Fibroblast of lung (primary cell): ENCODE data around the gene LAX1. TPM values are rescaled to one million over a fixed set of nuclear protein-coding genes. Genes with fewer than 3 reads are reported as not detected.

Experiments
- DNase-seq, 2 donors: peaks; one replicate each; pipeline versions ENCODE4 v3.0.0 to v3.0.0-alpha.2; 2010; ENCODE audit warnings: low read depth in 2 of 2
- H2AFZ ChIP-seq: 2 replicates; pipeline ENCODE4 v1.5.1; 2012; ENCODE audit warnings: low read length, control low read depth, inconsistent platforms
- H3K27ac ChIP-seq: 2 replicates; pipeline ENCODE4 v1.5.1; 2011; ENCODE audit warnings: low read length, control low read depth; ENCODE audit not compliant: insufficient read depth
- H3K27me3 ChIP-seq: 2 replicates; pipeline ENCODE4 v1.5.1; 2011; ENCODE audit warnings: mild to moderate bottlenecking, low read length; ENCODE audit not compliant: control insufficient read depth, insufficient read depth
- H3K36me3 ChIP-seq: 2 replicates; pipeline ENCODE4 v1.5.1; 2011; ENCODE audit warnings: low read length; ENCODE audit not compliant: control insufficient read depth, insufficient read depth
- H3K4me1 ChIP-seq: 2 replicates; pipeline ENCODE4 v1.5.1; 2011; ENCODE audit warnings: low read length; ENCODE audit not compliant: control insufficient read depth, insufficient read depth; ENCODE audit errors: extremely low read depth
- H3K4me2 ChIP-seq: 2 replicates; pipeline ENCODE4 v1.5.1; 2011; ENCODE audit warnings: low read length, control low read depth; ENCODE audit not compliant: insufficient read depth; ENCODE audit errors: extremely low read depth
- H3K4me3 ChIP-seq, 4 experiments: fragments of 200-600 bp in 1 of 4; sonication (generic) in 1 of 4; replicated peaks in 1 of 4; 2 replicates each; pipeline ENCODE4 v1.5.1; 2011 to 2016; ENCODE audit warnings: low read length in 4 of 4, low read depth in 3 of 4, mild to moderate bottlenecking in 3 of 4, control low read depth in 2 of 4, inconsistent platforms in 1 of 4, mixed read lengths in 1 of 4; ENCODE audit not compliant: insufficient read depth in 1 of 4; ENCODE audit errors: control extremely low read depth in 1 of 4
- H3K79me2 ChIP-seq: 2 replicates; pipeline ENCODE4 v1.5.1; 2012; ENCODE audit warnings: mild to moderate bottlenecking, low read length, inconsistent platforms; ENCODE audit not compliant: control insufficient read depth, insufficient read depth
- H3K9ac ChIP-seq: 2 replicates; pipeline ENCODE4 v1.5.1; 2011; ENCODE audit warnings: mild to moderate bottlenecking, low read length, control low read depth; ENCODE audit not compliant: insufficient read depth
- H3K9me3 ChIP-seq: 2 replicates; pipeline ENCODE4 v1.5.1; 2012; ENCODE audit warnings: low read depth, low read length; ENCODE audit not compliant: control insufficient read depth, insufficient read depth
- H4K20me1 ChIP-seq: 2 replicates; pipeline ENCODE4 v1.5.1; 2011; ENCODE audit warnings: low read length; ENCODE audit not compliant: control insufficient read depth, insufficient read depth; ENCODE audit errors: extremely low read depth
- EZH2 ChIP-seq: IDR thresholded peaks from 2 replicates; pipeline ENCODE4 v1.5.1; 2012; ENCODE audit warnings: low read length, control low read depth, mild to moderate bottlenecking; ENCODE audit errors: missing control alignments
- polyA plus RNA-seq, 2 donors: library from polyadenylated mRNA; depleted of rRNA in 1 of 2; stranded (reverse) in 1 of 2; unstranded in 1 of 2; fragments of >200 nt; gene quantifications; 2 replicates each; pipeline ENCODE4 v1.2.1, GENCODE V29; 2011 to 2012; ENCODE audit warnings: missing spikeins in 1 of 2
- total RNA-seq: library from RNA; depleted of rRNA; stranded (reverse); fragments of >200 nt; gene quantifications from 2 replicates; pipeline ENCODE4 v1.2.1, GENCODE V29; 2014
- TF ChIP-seq, protein P1 (sequence below), 2 donors: IDR thresholded peaks in 1 of 2; conservative IDR thresholded peaks in 1 of 2; 1 replicate in 1 of 2; 2 replicates in 1 of 2; pipeline ENCODE4 v1.5.1; 2011 to 2012; ENCODE audit warnings: low read length in 2 of 2, control low read depth in 1 of 2, inconsistent platforms in 1 of 2, low read depth in 1 of 2, mild to moderate bottlenecking in 1 of 2

LAX1 gene
- total and polyA plus RNA-seq, 2 donors (not counting 1 experiment from before 2014, with no cell fraction given): 0.02 TPM; not detected in 1

DNA sequence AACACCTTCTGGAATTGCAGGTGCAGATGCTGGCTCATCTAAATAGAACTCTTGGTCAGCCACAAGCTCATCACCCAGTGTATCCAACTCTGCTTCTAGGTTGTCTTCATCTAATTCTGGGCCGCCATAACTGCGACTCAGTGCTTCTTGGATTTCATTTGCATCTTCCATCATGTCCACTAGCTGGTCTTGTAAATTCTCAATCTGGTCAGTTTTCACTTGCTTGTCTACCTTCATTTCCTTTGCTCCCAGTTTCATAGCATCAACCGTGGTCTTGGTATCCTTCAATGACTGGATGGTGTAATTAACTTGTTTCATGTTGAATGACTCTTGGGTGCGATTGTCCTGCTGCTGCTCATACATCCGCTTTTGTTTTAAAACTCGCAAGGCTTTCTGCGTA is 40.7 kb downstream of the LAX1 start:
- H3K36me3 ChIP-seq: peaks cover 3% of the 10 kb centered on the region
- no peak for TF ChIP-seq EZH2
- TF ChIP-seq, protein P1, sequence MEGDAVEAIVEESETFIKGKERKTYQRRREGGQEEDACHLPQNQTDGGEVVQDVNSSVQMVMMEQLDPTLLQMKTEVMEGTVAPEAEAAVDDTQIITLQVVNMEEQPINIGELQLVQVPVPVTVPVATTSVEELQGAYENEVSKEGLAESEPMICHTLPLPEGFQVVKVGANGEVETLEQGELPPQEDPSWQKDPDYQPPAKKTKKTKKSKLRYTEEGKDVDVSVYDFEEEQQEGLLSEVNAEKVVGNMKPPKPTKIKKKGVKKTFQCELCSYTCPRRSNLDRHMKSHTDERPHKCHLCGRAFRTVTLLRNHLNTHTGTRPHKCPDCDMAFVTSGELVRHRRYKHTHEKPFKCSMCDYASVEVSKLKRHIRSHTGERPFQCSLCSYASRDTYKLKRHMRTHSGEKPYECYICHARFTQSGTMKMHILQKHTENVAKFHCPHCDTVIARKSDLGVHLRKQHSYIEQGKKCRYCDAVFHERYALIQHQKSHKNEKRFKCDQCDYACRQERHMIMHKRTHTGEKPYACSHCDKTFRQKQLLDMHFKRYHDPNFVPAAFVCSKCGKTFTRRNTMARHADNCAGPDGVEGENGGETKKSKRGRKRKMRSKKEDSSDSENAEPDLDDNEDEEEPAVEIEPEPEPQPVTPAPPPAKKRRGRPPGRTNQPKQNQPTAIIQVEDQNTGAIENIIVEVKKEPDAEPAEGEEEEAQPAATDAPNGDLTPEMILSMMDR (conservative IDR thresholded peaks at IDR 0.05 in 1 of 2, IDR thresholded peaks at IDR 0.05 in 1 of 2; ENCODE audit: low read depth in 1 of 2, low read length in 2 of 2): no peak
- H3K4me2 ChIP-seq: no peak overlapping the region
- H3K27ac ChIP-seq: no peak overlapping the region
- no peak overlapping the region for H2AFZ ChIP-seq
- H3K27me3 ChIP-seq: no peaks in the 10 kb centered on the region
- H3K79me2 ChIP-seq: peaks cover 65% of the 10 kb centered on the region
- H3K9ac ChIP-seq: no peak overlapping the region
- no peaks in the 10 kb centered on the region for H4K20me1 ChIP-seq
- no peak for DNase-seq
- H3K4me1 ChIP-seq: no peaks in the 10 kb centered on the region
- no peak overlapping the region for H3K4me3 ChIP-seq
- no peaks in the 10 kb centered on the region for H3K9me3 ChIP-seq

- Histone ChIP-seq H3K79me2 (peaks cover 62% of the 10 kb centered on the region), H4K20me1 (no peaks in the 10 kb centered on the region), H3K4me3 (no peak overlapping the region), H3K27me3 (no peaks in the 10 kb centered on the region), H3K27ac (no peak overlapping the region), H2AFZ (no peak overlapping the region), H3K4me1 (no peaks in the 10 kb centered on the region), H3K9ac (no peak overlapping the region), H3K36me3 (peaks cover 3% of the 10 kb centered on the region), H3K9me3 (no peaks in the 10 kb centered on the region), H3K4me2 (no peak overlapping the region)
- TF ChIP-seq EZH2: no peak
- TF ChIP-seq, protein P1 (conservative IDR thresholded peaks at IDR 0.05 in 1 of 2, IDR thresholded peaks at IDR 0.05 in 1 of 2; ENCODE audit: low read depth in 1 of 2, low read length in 2 of 2): no peak
- peak; percentile 76 to 80 for DNase-seq
Observed at GRCh38 chr1:203807196-203807595, 42.2 kb downstream of the LAX1 start.

DNA sequence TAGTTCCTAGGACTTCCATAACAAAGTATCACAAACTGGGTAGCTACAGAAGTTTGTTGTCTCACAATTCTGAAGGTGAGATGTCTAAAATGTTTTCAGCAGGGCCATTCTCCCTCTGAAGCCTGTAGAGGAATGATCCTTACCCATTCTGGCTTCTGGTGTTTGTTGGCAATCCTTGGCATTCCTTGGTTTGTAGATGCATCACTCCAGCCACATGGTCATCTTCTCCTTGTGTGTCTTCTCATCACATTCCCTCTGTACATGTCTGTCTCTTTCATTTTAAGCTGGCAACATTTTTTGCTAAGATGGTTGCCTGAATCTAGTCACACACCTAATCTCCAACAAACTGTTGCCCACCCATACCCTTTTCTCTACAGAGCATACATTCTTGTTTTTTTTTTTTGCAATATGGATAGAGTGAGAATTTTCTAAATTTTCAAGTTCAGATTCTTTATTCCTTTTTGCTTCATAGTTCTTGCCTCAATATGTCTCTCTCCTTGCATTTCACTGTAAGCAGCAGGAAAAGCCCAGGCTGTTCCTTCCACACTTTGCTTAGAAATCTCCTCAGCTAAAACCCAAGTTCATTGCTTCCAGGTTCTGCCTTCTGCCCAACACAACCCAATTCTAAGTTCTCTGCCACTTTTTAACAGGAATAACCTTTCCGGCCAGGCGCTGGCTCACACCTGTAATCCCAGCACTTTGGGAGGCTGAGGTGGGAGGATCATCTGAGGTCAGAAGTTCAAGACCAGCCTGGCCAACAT is 48.8 kb downstream of the LAX1 start:
- Histone ChIP-seq H3K9ac (no peak overlapping the region), H2AFZ (no peak overlapping the region), H3K4me3 (no peak overlapping the region), H4K20me1 (no peaks in the 10 kb centered on the region), H3K4me2 (no peak overlapping the region), H3K79me2 (peaks cover 42% of the 10 kb centered on the region), H3K36me3 (peaks cover 2% of the 10 kb centered on the region), H3K27me3 (no peaks in the 10 kb centered on the region), H3K9me3 (no peaks in the 10 kb centered on the region), H3K27ac (no peak overlapping the region), H3K4me1 (no peaks in the 10 kb centered on the region)
- DNase-seq: no peak
- TF ChIP-seq EZH2: no peak
- TF ChIP-seq, protein P1 (conservative IDR thresholded peaks at IDR 0.05 in 1 of 2, IDR thresholded peaks at IDR 0.05 in 1 of 2; ENCODE audit: low read depth in 1 of 2, low read length in 2 of 2): no peak
